Natural killer cell (primary cell): ENCODE results near the gene MEFV. TPM values are rescaled to one million over a fixed set of nuclear protein-coding genes. Genes with fewer than 3 reads are reported as not detected.

Experiments
- ATAC-seq, 3 donors: fragments of 150-1000 bp in 2 of 3; fragments of 200-7000 bp in 1 of 3; cut with Tn5 transposase; 1 replicate in 1 of 3; 2 replicates in 2 of 3; pipeline ENCODE4 v1.10.0; 2021; ENCODE audit warnings: mild to moderate bottlenecking in 2 of 3, moderate library complexity in 2 of 3
- DNase-seq, 2 donors: peaks; one replicate each; pipeline versions ENCODE4 v3.0.0 to v3.0.0-alpha.2; 2013 to 2021; ENCODE audit warnings: mixed read lengths in 1 of 2
- H3K27ac ChIP-seq: one replicate; pipeline ENCODE4 v1.5.1; 2013; ENCODE audit warnings: mild to moderate bottlenecking, low read length
- H3K27me3 ChIP-seq: one replicate; pipeline ENCODE4 v1.6.1; 2013; ENCODE audit warnings: low read length; ENCODE audit not compliant: control insufficient read depth, insufficient read depth
- H3K36me3 ChIP-seq: one replicate; pipeline ENCODE4 v1.6.1; 2013; ENCODE audit warnings: low read length; ENCODE audit not compliant: control insufficient read depth, insufficient read depth
- H3K4me1 ChIP-seq: one replicate; pipeline ENCODE4 v1.6.1; 2013; ENCODE audit warnings: low read length; ENCODE audit not compliant: control insufficient read depth, insufficient read depth
- H3K4me3 ChIP-seq: one replicate; pipeline ENCODE4 v1.5.1; 2013; ENCODE audit warnings: low read length
- H3K9me3 ChIP-seq: one replicate; pipeline ENCODE4 v1.6.1; 2013; ENCODE audit warnings: low read length; ENCODE audit not compliant: control insufficient read depth, insufficient read depth
- H3K27ac Mint-ChIP-seq, 2 donors: one replicate each; pipeline ENCODE4 v1.8.0; 2022; ENCODE audit warnings: mild to moderate bottlenecking in 2 of 2, mixed read lengths in 2 of 2, moderate library complexity in 1 of 2
- H3K27me3 Mint-ChIP-seq, 2 donors: one replicate each; pipeline ENCODE4 v1.8.0; 2022; ENCODE audit warnings: low read depth in 2 of 2, mixed read lengths in 2 of 2
- H3K36me3 Mint-ChIP-seq: one replicate; pipeline ENCODE4 v1.8.0; 2022; ENCODE audit warnings: mixed read lengths
- H3K4me1 Mint-ChIP-seq, 2 donors: one replicate each; pipeline ENCODE4 v1.8.0; 2022; ENCODE audit warnings: mixed read lengths in 2 of 2
- H3K4me3 Mint-ChIP-seq: one replicate; pipeline ENCODE4 v1.8.0; 2022; ENCODE audit warnings: mild to moderate bottlenecking, moderate library complexity, mixed read lengths
- H3K9me3 Mint-ChIP-seq, 2 donors: one replicate each; pipeline ENCODE4 v1.8.0; 2022; ENCODE audit warnings: mixed read lengths in 2 of 2
- WGBS: methylation state at CpG from one replicate; pipeline ENCODE4 v1.1.7; 2013; ENCODE audit warnings: missing lambda C conversion rate; ENCODE audit not compliant: insufficient coverage; 5-methylcytosine and 5-hydroxymethylcytosine counted together
- intact Hi-C: fragments of 100-400 bp; cut with micrococcal nuclease; formaldehyde crosslinking; loops from one replicate; pipeline ENCODE4 v1.14.2; 2022
- total RNA-seq, 4 donors: library from RNA; stranded (reverse); fragments of 120-200 nt in 1 of 4; gene quantifications; one replicate each; pipeline versions ENCODE4 v1.2.3 to v1.2.4, GENCODE V29; 2013 to 2022
- TF ChIP-seq, protein P1 (sequence below): fragments of 200-600 bp; IDR thresholded peaks from one replicate; pipeline ENCODE4 v1.8.0; 2022; ENCODE audit warnings: antibody characterized with exemption

The MEFV gene, protein sequence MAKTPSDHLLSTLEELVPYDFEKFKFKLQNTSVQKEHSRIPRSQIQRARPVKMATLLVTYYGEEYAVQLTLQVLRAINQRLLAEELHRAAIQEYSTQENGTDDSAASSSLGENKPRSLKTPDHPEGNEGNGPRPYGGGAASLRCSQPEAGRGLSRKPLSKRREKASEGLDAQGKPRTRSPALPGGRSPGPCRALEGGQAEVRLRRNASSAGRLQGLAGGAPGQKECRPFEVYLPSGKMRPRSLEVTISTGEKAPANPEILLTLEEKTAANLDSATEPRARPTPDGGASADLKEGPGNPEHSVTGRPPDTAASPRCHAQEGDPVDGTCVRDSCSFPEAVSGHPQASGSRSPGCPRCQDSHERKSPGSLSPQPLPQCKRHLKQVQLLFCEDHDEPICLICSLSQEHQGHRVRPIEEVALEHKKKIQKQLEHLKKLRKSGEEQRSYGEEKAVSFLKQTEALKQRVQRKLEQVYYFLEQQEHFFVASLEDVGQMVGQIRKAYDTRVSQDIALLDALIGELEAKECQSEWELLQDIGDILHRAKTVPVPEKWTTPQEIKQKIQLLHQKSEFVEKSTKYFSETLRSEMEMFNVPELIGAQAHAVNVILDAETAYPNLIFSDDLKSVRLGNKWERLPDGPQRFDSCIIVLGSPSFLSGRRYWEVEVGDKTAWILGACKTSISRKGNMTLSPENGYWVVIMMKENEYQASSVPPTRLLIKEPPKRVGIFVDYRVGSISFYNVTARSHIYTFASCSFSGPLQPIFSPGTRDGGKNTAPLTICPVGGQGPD
- 1 to 10 TPM; 2.4 to 6.2 (median 5.4) TPM for total RNA-seq
- total RNA-seq (2013): 5.4 TPM

DNA sequence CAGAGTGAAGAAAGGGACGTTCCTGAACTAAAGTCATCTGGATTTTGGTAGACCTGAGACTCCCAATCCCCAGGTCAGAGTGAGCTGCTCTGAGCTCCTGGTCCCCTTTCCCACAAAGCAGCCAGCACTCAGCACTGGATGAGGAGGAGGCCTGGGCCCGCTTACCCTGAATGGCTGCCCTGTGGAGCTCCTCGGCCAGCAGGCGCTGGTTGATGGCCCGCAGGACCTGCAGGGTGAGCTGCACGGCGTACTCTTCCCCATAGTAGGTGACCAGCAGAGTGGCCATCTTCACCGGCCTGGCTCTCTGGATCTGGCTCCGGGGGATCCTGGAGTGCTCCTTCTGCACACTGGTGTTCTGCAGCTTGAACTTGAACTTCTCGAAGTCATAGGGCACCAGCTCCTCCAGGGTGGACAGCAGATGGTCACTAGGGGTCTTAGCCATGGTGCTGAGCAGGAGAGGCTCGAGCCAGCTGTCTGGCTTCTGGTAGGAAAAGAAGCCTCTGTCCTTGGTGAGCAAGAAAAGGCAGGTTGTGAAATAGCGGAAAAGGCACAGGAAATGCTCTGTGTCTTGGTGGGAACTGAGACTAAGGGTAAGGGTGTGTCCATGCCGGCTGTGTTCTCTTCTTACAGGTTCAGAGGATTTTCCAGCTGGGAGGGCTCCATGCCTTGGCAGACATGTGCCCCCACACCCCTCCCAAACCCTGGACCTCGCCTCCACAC is at the start of gene MEFV:
TSS of gene MEFV (minus strand) at position 488 of the 720 bp plus-strand sequence. CDS start at position 442, 46 bp downstream.
- Mint-ChIP-seq H3K27me3 (peaks cover 9 to 11% of the 10 kb centered on the region in 2 donors), H3K4me3 (no peak within 1 kb of the TSS), H3K4me1 (no peaks in the 10 kb centered on the region), H3K27ac (no peak within 1 kb of the TSS), H3K36me3 (no peaks in the 10 kb centered on the region), H3K9me3 (no peaks in the 10 kb centered on the region)
- DNase-seq: no peak
- 81% methylated on average over 14 of the region's 14 CpGs for WGBS
- H3K4me1 ChIP-seq: peaks cover 6% of the 10 kb centered on the region
- no peaks in the 10 kb centered on the region for H3K9me3 ChIP-seq
- ATAC-seq: peak in 1 of 3 donors; percentile 42
- peak within 1 kb of the TSS; percentile 16 for H3K4me3 ChIP-seq
- no peaks in the 10 kb centered on the region for H3K36me3 ChIP-seq
- no peaks in the 10 kb centered on the region for H3K27me3 ChIP-seq
- no peak within 1 kb of the TSS for H3K27ac ChIP-seq
- intact Hi-C loops: no loop called here
- TF ChIP-seq, protein P1, sequence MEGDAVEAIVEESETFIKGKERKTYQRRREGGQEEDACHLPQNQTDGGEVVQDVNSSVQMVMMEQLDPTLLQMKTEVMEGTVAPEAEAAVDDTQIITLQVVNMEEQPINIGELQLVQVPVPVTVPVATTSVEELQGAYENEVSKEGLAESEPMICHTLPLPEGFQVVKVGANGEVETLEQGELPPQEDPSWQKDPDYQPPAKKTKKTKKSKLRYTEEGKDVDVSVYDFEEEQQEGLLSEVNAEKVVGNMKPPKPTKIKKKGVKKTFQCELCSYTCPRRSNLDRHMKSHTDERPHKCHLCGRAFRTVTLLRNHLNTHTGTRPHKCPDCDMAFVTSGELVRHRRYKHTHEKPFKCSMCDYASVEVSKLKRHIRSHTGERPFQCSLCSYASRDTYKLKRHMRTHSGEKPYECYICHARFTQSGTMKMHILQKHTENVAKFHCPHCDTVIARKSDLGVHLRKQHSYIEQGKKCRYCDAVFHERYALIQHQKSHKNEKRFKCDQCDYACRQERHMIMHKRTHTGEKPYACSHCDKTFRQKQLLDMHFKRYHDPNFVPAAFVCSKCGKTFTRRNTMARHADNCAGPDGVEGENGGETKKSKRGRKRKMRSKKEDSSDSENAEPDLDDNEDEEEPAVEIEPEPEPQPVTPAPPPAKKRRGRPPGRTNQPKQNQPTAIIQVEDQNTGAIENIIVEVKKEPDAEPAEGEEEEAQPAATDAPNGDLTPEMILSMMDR: no peak

DNA sequence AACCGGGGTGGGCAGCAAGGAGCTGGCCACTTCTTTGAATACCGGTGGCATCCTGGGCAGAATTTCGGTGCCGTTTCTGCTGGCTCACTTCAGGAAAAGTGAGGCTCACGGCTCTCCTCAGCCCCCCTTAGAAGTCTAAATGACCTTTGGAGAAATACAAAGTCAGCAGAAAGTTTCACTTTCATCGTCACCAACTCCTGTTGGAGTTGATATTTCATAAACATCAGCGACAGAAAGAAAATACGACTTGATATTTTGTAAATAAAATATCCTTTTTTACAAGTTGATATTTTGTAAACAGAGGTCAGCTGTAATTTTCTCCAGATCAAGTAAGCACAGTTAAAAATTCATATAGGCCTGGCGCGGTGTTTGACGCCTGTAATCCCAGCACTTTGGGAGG is 49.6 kb upstream of the MEFV start:
- Mint-ChIP-seq H3K4me3 (peak overlapping the region; percentile 76), H3K9me3 (peaks cover 7 to 16% of the 10 kb centered on the region in 2 donors)
- peak overlapping the region; percentile 89 for H3K27ac ChIP-seq

DNA sequence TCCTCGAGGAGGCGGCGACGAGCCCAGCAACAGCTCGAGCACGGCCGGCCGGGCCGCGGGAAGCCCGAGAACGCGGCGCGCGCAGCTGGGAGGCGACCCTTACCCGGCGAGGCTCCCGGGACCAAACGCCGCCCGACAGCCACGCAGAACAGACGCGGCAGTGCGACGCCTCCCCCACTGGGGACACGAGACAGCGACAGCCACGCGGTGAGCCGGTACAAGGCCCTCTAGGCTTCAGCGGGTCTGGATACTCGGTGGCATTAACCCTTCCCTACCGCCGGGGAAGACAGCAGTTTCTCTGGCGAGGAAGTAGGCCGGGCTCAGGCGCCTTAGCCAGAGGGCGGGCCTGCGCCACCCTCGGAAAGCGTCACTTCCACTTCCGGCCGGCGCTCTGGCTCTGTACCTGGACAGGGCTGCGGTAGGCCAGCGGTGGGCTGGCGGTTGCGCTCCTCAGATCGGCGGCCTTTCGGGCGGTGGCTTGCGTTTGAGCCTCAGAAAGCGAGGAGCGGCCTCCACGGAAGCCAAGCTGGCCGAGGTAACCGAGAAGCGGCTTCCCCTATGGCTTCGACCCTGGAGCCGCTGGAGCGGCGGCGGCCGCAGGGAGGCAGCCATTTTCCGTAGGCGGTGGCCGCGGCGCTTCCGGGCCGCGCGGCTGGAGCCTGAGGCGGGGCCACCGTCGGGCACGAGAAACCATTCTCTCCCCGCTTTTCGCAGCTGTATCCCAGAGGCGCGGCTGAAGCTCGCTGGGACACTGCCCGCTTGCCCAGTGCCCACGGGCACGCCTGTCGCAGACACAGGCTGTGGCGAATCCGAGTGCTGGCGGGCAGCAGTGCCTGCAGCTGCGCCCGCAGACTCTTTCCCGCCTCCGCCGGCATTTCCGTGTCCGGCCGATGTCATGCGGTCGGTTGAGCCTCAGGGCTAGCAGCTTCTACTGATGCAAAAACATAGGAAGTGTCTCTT is 49.0 kb upstream of the MEFV start, which contains the start of the genes TIGD7 and ZNF75A:
TSS of gene TIGD7 (minus strand) at position 322 of the 960 bp plus-strand sequence. CDS start 4,816 bp downstream, outside the sequence.
TSS of gene ZNF75A (plus strand) at position 389 of the 960 bp plus-strand sequence. CDS start 2,932 bp downstream, outside the sequence.
- peak within 1 kb of the TSS; percentile 74 for H3K4me3 ChIP-seq
- Mint-ChIP-seq H3K4me3 (peak within 1 kb of the TSS; percentile 76), H3K27me3 (no peaks in the 10 kb centered on the region), H3K4me1 (peaks cover 11 to 21% of the 10 kb centered on the region in 2 donors), H3K36me3 (peaks cover 27% of the 10 kb centered on the region), H3K9me3 (peaks cover 5 to 17% of the 10 kb centered on the region in 2 donors), H3K27ac (peak within 1 kb of the TSS; percentile 81 to 84)
- peak within 1 kb of the TSS; percentile 89 for H3K27ac ChIP-seq
- H3K4me1 ChIP-seq: peaks cover 20% of the 10 kb centered on the region
- WGBS: 2% methylated on average over 103 of the region's 103 CpGs
- ATAC-seq: peak; percentile 92 to 98 (median 93)
- intact Hi-C loops: loop anchor here (1.0 to 10.0 kb wide), 2 partner anchors 22 to 59 kb away; partner anchors contain the start of gene ZNF263
- no peaks in the 10 kb centered on the region for H3K27me3 ChIP-seq
- peaks cover 39% of the 10 kb centered on the region for H3K9me3 ChIP-seq
- DNase-seq: peak; percentile 80 to 93
- TF ChIP-seq, protein P1: no peak
- peaks cover 11% of the 10 kb centered on the region for H3K36me3 ChIP-seq

More for the DNA sequence above, 49.6 kb upstream of the MEFV start:
- H3K27me3 ChIP-seq: no peaks in the 10 kb centered on the region
- peaks cover 20% of the 10 kb centered on the region for H3K4me1 ChIP-seq
- no peak for ATAC-seq
- no peak for DNase-seq
- WGBS: 56% methylated on average over 10 of the region's 11 CpGs
- TF ChIP-seq, protein P1: no peak
- H3K27me3 Mint-ChIP-seq: no peaks in the 10 kb centered on the region
- intact Hi-C loops: loop anchor here (10.0 kb wide), 1 partner anchor 59 kb away; no protein-coding TSS in a partner anchor
- peaks cover 21% of the 10 kb centered on the region for H3K36me3 Mint-ChIP-seq
- peaks cover 40% of the 10 kb centered on the region for H3K9me3 ChIP-seq
- H3K27ac Mint-ChIP-seq: peak overlapping the region; percentile 81 to 84
- peak overlapping the region; percentile 74 for H3K4me3 ChIP-seq
- H3K4me1 Mint-ChIP-seq: peaks cover 11 to 21% of the 10 kb centered on the region in 2 donors
- peaks cover 11% of the 10 kb centered on the region for H3K36me3 ChIP-seq
